ENCODE data around the gene FNDC10.

DNA sequence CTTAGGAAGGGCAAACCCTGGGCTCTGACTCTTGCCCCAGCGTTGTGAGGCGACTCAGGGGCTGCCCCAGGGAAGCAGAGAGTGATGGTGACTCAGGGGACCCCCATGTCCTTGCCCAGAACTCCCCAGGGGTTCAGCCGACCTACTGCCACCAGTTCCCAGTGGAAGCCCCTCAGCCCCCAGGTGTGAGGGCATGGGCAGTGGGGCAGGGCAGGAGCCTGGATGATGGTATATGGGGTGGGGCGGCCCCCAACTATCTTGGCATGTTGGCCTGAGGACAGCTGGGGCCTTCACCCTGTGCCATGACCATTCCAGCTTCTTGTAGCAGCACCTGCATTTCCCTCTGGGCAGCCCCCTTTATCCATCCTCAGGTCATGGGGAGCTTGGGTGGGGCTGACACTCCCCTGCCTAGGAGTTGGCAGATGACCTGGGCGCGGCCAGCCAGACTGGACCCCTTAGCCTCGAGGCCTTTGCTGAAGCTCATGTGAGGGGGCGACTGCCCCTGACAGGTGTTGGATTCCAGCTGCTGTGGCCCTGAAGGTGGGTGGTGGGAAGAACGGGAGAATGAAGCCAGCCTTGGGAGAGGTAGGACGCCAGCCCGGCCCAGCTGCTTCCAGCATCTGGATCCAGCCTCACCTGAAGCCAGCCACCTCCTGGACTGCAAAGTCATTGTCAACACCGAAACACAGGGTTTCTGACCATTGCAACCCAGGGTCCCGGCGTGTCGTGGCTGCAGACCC is 1.8 kb upstream of the FNDC10 start:
- TF ChIP-seq SP1 (CRISPR knock-in tag; conservative IDR thresholded peaks at IDR 0.05), result no peak
- TF ChIP-seq, protein P1, sequence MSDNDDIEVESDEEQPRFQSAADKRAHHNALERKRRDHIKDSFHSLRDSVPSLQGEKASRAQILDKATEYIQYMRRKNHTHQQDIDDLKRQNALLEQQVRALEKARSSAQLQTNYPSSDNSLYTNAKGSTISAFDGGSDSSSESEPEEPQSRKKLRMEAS (CRISPR knock-in tag; IDR thresholded peaks at IDR 0.05), result no peak
- no peak for TF ChIP-seq KAT7 (CRISPR knock-in tag; IDR thresholded peaks at IDR 0.05; ENCODE audit: borderline replicate concordance)
- TF ChIP-seq, protein P2, sequence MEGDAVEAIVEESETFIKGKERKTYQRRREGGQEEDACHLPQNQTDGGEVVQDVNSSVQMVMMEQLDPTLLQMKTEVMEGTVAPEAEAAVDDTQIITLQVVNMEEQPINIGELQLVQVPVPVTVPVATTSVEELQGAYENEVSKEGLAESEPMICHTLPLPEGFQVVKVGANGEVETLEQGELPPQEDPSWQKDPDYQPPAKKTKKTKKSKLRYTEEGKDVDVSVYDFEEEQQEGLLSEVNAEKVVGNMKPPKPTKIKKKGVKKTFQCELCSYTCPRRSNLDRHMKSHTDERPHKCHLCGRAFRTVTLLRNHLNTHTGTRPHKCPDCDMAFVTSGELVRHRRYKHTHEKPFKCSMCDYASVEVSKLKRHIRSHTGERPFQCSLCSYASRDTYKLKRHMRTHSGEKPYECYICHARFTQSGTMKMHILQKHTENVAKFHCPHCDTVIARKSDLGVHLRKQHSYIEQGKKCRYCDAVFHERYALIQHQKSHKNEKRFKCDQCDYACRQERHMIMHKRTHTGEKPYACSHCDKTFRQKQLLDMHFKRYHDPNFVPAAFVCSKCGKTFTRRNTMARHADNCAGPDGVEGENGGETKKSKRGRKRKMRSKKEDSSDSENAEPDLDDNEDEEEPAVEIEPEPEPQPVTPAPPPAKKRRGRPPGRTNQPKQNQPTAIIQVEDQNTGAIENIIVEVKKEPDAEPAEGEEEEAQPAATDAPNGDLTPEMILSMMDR (IDR thresholded peaks at IDR 0.05), result no peak
- TF ChIP-seq GABPB1 (CRISPR knock-in tag; IDR thresholded peaks at IDR 0.05), result no peak
- TF ChIP-seq, protein P3, sequence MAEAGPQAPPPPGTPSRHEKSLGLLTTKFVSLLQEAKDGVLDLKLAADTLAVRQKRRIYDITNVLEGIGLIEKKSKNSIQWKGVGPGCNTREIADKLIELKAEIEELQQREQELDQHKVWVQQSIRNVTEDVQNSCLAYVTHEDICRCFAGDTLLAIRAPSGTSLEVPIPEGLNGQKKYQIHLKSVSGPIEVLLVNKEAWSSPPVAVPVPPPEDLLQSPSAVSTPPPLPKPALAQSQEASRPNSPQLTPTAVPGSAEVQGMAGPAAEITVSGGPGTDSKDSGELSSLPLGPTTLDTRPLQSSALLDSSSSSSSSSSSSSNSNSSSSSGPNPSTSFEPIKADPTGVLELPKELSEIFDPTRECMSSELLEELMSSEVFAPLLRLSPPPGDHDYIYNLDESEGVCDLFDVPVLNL (CRISPR knock-in tag; IDR thresholded peaks at IDR 0.05; ENCODE audit: borderline replicate concordance, low read depth), result no peak
- no peak for TF ChIP-seq SOX15 (CRISPR knock-in tag; IDR thresholded peaks at IDR 0.05)
- no peak for TF ChIP-seq ZBTB21 (CRISPR knock-in tag; IDR thresholded peaks at IDR 0.05; ENCODE audit: borderline replicate concordance)

All from WTC11 (cell line).